HG02763 (cell line): Measurements from ENCODE around the gene EBI3.
"Not testable (repeated sequence)": the region's sequence is repeated elsewhere in the genome, so short reads cannot be mapped to it uniquely, and the experiment has no call there.

ENCODE experiments used
- ATAC-seq: cut with Tn5 transposase; IDR thresholded peaks from one replicate; pipeline ENCODE4 v1.9.1; 2021; ENCODE audit warnings: mild to moderate bottlenecking, moderate library complexity; ENCODE audit not compliant: unreplicated experiment

EBI3 gene

GRCh38 chr19:4199699-4200293 is 29.5 kb upstream of the EBI3 start:
- ATAC-seq: no peak

GRCh38 chr19:4200940-4201542 is 28.3 kb upstream of the EBI3 start:
- ATAC-seq: no peak

DNA sequence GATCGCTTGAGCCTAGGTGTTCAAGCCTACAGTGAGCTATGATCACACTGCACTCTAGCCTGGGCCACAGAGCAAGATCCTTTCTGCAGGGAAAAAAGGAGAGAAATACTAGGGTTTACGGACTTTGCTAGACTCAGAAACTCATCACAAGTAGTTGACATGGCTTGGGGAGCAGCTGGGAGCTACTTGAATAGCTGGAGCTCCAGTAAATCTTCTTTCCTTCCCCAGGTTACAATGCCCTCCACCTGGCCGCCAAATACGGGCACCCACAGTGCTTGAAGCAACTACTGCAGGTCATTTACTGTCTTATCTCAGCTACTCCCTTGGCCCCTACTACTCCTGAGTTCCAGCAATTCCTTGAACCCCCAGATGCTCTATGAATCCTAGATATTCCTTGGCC is 27.5 kb upstream of the EBI3 start:
- no peak for ATAC-seq

GRCh38 chr19:4206818-4207484 is 22.4 kb upstream of the EBI3 start:
- ATAC-seq: no peak

DNA sequence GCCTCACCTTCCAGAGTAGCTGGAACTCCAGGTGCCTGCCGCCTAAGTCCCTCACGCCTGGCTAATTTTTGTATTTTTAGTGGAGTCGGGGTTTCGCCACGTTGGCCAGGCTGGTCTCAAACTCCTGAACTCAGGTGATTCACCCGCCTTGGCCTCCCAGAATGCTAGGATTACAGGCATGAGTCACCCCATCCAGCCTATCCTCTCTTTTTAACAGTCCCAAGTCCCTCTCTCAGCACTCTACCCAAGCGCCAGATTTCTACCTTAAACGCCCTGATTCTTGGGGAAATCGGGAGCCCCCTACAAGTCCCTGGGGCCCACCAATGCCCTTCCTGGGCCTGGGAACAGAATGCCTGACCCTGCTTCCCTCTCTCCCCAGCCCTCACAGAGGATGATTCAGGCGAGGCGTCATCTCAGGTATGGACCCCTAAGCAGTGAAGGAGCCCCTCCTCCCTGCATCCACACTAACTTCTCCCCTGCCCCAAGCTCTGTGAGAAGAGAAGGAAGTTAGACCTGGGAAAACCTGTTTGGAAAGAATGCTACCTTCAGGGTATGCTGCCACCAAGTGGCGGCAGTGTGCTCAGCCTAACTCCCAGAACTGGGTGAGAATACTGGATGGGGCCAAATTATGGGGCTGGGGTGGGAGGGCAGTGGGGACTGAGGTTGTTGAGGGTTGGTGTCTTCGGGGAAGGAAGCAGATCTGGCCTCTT is 20.8 kb upstream of the EBI3 start:
- no peak for ATAC-seq

DNA sequence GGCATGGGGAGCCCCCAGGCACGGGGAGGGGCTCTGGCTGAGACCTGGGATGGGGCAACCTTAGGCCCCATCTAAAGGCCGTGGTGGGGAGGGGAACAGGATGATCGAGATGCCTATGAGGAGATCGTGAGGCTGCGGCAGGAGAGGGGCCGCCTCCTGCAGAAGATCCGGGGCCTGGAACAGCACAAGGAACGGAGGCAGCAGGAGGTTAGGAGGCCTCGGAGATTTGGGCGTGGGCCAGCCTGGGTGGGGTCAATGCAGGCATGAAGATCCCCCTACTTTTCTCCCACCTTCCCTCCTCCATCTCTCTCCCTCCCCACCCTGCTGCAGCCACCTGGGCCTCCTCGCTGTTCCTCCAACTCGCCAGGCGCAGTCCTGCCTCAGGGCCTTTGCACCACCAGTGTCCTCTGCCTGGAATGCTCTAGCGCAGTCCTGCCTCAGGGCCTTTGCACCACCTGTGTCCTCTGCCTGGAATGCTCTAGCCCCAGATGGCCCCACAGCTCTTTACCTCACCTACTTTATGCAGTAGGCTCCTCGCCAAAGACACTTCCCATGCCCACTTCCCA is 19.1 kb upstream of the EBI3 start:
- no peak for ATAC-seq

DNA sequence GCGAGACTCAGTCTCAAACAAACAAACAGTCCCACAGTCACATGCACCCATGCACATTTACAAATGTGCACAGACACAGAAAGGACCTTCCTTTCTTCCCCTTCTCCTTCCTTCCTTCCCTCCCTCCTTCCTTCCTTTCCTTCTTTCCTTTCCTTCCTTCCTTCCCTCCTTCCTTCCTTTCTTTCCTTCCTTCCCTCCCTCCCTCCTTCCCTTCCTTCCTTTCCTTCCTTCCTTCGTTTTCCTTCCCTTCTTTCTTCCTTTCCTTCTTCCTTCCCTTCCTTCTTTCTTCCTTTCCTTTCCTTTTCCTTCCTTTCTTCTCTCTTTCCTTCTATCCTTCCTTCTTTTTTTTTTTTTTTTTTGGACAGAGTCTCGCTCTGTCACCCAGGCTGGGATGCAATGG is 16.2 kb upstream of the EBI3 start:
- no peak for ATAC-seq

GRCh38 chr19:4215807-4216206 is 13.5 kb upstream of the EBI3 start:
- no peak for ATAC-seq

DNA sequence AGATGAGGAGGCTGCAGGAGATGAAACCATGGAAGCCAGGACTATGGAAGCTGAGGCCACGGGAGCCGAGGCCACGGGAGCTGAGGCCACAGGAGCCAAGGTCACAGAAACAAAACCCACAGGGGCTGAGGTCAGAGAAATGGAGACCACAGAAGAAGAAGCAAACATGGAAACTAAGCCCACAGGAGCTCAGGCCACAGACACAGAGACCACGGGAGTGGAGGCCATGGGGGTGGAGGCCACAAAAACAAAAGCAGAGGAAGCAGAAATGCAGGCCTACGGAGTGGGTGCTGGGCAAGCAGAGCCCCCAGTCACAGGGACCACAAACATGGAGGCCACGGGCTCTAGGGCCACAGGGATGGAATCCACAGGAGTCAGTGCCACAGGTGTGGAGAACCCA is 12.5 kb upstream of the EBI3 start:
- ATAC-seq: no peak

DNA sequence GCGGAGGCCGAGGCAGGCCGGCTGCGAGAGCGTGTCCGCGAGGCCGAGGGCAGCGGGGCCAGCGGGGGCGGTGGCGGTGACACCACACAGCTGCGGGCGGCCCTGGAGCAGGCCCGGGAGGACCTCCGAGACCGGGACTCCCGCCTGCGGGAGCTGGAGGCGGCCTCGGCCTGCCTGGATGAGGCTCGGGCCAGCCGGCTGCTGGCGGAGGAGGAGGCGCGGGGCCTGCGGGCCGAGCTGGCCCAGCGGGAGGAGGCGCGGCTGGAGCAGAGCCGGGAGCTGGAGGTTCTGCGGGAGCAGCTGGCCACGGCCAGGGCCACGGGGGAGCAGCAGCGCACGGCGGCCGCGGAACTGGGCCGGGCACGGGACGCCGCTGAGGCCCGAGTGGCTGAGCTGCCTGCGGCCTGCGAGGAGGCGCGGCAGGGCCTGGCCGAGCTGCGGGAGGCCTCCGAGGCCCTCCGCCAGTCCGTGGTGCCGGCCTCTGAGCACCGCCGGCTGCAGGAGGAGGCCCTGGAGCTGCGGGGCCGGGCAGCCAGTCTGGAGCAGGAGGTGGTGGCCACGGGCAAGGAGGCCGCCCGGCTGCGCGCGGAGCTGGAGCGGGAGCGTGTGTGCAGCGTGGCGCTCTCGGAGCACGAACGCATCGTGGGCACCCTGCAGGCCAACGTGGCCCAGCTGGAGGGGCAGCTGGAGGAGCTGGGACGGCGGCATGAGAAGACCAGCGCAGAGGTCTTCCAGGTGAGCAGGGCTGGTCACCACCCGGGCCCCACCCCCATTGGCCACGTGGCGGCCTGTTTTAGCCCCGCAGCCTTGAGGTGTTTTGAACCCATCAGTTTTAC is 11.7 kb upstream of the EBI3 start:
- no peak for ATAC-seq

- not testable (repeated sequence) for ATAC-seq
These were observed 10.8 kb upstream of the EBI3 start for GRCh38 chr19:4218523-4218922.

DNA sequence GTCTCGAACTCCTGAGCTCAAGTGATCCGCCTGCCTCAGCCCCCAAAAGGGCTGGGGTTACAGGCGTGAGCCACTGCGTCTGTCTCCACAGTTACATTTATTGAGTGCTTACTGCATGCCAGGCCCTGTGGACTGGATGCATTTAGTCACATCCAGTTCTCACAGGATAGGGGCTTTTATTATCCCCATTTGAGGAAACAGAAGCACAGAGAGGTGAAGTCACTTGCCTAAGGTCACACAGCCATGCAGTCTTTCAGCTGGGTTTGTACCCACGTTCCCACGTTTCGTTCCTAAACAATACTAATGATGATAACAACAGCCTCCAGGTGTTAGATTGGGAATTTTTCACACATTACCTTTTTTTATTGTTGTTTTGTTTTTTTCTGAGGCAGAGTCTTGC is 9.1 kb upstream of the EBI3 start:
- no peak for ATAC-seq

GRCh38 chr19:4224470-4224869 is 4.9 kb upstream of the EBI3 start:
- no peak for ATAC-seq

DNA sequence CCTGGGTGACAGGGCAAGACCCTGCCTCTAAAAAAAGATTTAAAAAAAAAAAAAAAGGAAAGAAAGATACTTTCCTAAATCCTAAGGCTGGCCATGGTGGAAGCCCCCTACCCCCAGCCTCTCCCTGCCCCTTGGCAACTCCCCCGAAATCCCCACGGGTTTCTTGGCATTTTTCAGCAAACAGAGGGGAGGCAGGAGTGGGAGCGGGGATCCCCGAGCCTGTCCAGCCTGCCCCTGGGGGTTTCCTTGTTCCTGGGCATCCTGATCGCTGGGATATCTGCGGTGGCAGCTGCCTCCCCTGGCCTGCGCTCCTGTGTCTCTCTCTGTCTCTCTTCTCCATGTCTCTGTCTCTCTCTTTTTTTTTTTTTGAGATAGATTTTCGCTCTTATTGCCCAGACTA is 3.4 kb upstream of the EBI3 start:
- ATAC-seq: no peak

DNA sequence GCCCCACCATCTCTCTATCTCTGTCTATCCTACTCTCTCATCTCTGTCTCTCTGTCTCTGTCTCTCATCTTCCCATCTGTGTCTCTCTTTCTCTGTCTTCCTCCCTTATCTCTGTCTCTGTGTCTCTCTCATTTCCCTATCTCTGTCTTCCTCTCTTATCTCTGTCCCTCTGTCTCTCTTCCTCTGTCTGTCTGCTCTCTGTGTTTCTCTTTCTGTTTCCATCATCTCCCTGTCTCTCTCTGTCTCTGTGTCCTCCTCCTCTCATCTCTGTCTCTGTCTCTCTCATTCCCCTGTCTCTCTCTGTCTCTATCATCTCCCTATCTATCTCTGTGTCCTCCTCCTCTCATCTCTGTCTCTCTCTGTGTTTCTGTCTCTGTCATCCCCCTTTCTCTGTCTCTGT is 1.6 kb upstream of the EBI3 start:
- ATAC-seq: no peak

GRCh38 chr19:4228765-4229178 is 551 bp upstream of the EBI3 start:
- ATAC-seq: no peak

DNA sequence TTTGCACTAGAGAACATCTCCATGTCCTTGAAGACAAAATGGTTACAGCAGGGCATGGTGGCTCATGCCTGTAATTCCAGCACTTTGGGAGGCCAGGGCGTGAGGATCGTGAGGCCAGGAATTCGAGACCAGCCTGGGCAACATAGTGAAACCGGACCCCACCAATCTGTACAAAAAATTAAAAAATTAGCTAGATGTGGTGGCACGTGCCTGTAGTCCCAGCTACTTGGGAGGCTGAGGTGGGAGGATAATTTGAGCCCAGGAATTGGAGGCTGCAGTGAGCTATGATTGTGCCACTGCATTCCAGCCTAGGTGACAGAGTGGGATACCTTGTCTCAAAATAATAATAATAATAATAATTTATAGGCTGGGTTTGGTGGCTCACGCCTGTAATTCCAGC is 914 bp downstream of the EBI3 start:
- not testable (repeated sequence) for ATAC-seq

- ATAC-seq: not testable (repeated sequence)
These were observed 2.2 kb downstream of the EBI3 start for GRCh38 chr19:4231521-4231920.

DNA sequence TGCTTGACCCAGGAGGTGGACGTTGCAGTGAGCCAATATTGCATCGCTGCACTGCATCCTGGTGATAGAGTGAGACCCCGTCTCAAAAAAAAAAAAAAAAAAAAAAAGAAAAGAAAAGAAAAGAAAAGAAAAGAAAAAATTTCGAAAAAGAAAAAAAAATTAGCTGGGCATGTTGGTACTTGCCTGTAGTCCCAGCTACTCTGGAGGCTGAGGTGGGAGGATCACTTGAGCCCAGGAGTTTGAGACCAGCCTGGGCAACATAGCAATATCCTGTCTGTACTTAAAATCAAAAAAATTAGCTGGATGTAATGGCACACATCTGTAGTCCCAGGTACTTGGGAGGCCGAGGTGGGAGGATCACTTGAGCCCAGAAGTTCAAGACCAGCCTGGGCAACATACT is 2.8 kb downstream of the EBI3 start:
- ATAC-seq: not testable (repeated sequence)

DNA sequence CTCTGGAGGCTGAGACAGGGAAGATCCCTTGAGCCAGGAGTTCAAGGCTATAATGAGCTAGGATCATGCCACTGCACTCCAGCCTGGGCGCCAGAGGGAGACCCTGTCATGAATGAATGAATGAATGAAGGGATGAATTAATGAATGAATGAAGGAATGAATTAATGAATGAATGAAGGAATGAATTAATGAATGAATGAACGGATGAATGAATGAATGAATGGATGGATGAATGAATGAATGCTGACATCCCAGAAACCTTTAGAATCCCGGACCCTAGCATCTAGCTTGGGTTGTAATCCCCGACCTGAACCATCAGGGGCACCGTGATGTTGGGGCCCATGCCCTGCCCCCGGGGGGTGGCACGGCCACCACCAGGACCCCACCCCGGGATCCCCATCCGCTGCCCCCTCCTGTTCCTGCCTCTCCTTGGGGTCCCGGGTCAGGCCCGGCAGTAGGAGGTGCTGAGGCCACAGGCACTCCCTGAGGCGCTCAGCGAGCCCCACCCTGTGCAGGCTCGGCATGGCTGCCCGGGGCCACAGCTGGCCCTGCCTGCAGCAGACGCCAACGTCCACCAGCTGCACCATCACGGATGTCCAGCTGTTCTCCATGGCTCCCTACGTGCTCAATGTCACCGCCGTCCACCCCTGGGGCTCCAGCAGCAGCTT is 3.4 kb downstream of the EBI3 start:
- ATAC-seq: no peak
